ENCODE results near the gene USP36.
"Not testable (repeated sequence)": the region's sequence is repeated elsewhere in the genome, so short reads cannot be mapped to it uniquely, and the experiment has no call there.

The USP36 gene

GRCh38 chr17:78876954-78877517 is 36.4 kb upstream of the USP36 start:
- H3K4me1 Mint-ChIP-seq: peaks cover 17% of the 10 kb centered on the region
- not testable (repeated sequence) for H3K36me3 Mint-ChIP-seq, H3K27ac Mint-ChIP-seq

DNA sequence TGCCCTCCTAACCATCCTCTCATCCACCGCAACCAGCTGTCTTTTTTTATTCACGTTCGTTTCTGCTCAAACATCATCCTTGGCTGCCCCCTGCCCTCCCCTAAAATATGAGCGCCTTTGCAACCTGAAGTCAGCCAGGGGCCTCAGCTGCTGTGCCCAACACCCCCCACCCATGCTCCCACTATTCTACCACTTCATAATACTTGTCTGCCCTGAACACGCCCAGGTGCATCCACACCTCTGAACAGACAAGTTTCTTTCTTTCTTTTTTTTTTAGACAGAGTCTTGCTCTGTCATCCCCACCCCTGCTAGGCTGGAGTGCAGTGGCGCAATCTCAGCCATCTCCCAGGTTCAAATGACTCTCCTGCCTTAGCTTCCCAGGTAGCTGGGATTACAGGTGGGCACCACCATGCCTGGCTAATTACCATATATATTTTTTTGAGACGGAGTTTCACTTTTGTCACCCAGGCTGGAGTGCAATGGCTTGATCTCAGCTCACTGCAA is 35.5 kb upstream of the USP36 start:
- Mint-ChIP-seq H3K36me3 (no peaks in the 10 kb centered on the region), H3K4me3 (no peak overlapping the region), H3K27ac (no peak overlapping the region), H3K9me3 (no peaks in the 10 kb centered on the region), H3K4me1 (peaks cover 17% of the 10 kb centered on the region)
- DNase-seq (ENCODE audit: low spot score in 2 of 2) (no peak), ATAC-seq (no peak)

More at GRCh38 chr17:78876954-78877517, 36.4 kb upstream of the USP36 start:
- DNase-seq (ENCODE audit: low spot score in 2 of 2); H3K9me3 Mint-ChIP-seq; ATAC-seq; H3K4me3 Mint-ChIP-seq: not testable (repeated sequence)

GRCh38 chr17:78875363-78876093 is 34.9 kb upstream of the USP36 start:
- no peak overlapping the region for H3K4me3 Mint-ChIP-seq
- no peaks in the 10 kb centered on the region for H3K9me3 Mint-ChIP-seq
- no peaks in the 10 kb centered on the region for H3K36me3 Mint-ChIP-seq
- H3K4me1 Mint-ChIP-seq: peaks cover 17% of the 10 kb centered on the region
- DNase-seq (ENCODE audit: low spot score in 2 of 2) (no peak), ATAC-seq (no peak)
- H3K27ac Mint-ChIP-seq: no peak overlapping the region

DNA sequence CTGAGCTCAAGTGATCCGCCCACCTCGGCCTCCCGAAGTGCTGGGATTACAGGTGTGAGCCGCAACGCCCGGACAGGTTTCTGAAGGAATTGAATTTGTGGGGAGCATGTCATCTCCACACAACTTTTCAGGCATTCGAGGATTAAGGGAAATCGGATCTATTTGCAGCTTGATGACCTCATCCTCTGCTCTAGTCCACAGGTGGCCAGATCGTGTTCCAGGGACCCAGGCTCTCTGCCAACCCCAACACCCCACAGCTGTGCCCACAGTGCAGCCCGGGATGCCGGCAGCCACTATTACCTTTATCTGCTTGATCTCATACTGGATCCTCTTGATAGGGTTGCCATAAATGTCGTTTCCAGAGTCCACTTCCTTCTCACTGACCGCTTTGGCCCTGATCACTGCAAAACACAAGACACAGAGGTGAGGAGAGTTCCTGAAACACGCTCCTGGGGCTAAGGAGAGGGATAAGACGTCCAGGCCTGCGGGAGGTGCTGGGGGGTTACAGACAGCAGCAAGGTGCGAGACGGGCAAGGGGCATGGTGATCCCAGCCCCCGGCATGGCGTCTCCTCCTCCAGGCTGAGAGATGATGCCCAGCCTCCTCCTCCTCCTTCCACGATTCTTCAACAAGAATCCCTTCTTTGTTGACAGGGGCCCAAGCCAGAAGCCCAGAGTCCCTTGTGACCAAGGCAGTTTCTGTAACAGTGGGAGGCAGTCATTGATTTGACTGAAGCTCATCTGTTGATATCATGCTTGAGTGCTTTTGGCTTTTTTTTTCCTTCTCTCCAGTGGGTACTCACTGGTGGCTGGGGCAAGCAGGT is 33.1 kb upstream of the USP36 start:
- no peak overlapping the region for H3K27ac Mint-ChIP-seq
- H3K36me3 Mint-ChIP-seq: no peaks in the 10 kb centered on the region
- no peak for ATAC-seq

GRCh38 chr17:78872486-78872885 is 31.9 kb upstream of the USP36 start:
- no peak overlapping the region for H3K27ac Mint-ChIP-seq

More for the DNA sequence above, 33.1 kb upstream of the USP36 start:
- DNase-seq (ENCODE audit: low spot score in 2 of 2): no peak
- Mint-ChIP-seq H3K9me3 (no peaks in the 10 kb centered on the region), H3K4me1 (peaks cover under 1% of the 10 kb centered on the region), H3K4me3 (no peak overlapping the region)

GRCh38 chr17:78870621-78871020 is 30.0 kb upstream of the USP36 start:
- Mint-ChIP-seq H3K27ac (no peak overlapping the region), H3K36me3 (no peaks in the 10 kb centered on the region), H3K9me3 (no peaks in the 10 kb centered on the region), H3K4me3 (no peak overlapping the region), H3K4me1 (no peaks in the 10 kb centered on the region)
- no peak for ATAC-seq
- no peak for DNase-seq (ENCODE audit: low spot score in 2 of 2)

More at GRCh38 chr17:78872486-78872885, 31.9 kb upstream of the USP36 start:
- DNase-seq (ENCODE audit: low spot score in 2 of 2) (no peak), ATAC-seq (no peak)
- no peaks in the 10 kb centered on the region for H3K4me1 Mint-ChIP-seq
- no peaks in the 10 kb centered on the region for H3K9me3 Mint-ChIP-seq
- no peaks in the 10 kb centered on the region for H3K36me3 Mint-ChIP-seq
- H3K4me3 Mint-ChIP-seq: no peak overlapping the region

- Mint-ChIP-seq H3K4me1 (no peaks in the 10 kb centered on the region), H3K4me3 (no peak overlapping the region), H3K9me3 (no peaks in the 10 kb centered on the region), H3K36me3 (no peaks in the 10 kb centered on the region), H3K27ac (no peak overlapping the region)
- ATAC-seq (no peak), DNase-seq (ENCODE audit: low spot score in 2 of 2) (no peak)
Observed at GRCh38 chr17:78868391-78868790, 27.8 kb upstream of the USP36 start.

DNA sequence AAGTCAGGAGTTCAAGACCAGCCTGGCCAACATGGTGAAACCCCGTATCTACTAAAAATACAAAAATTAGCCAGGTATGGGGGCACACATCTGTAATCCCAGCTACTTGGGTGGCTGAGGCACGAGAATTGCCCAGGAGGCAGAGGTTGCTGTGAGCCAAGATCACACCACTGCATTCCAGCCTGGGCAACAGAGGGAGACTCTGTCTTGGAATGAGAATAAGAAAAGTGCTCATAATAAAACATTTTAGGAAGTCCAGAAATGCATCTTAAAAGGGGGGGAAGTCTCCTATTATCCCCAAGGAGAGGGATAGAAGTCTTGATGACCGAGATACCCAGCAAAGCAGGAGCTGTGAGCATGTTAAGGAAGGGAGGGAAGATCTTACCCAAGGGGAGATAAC is 26.4 kb upstream of the USP36 start:
- H3K27ac Mint-ChIP-seq; H3K36me3 Mint-ChIP-seq; H3K4me3 Mint-ChIP-seq; ATAC-seq; DNase-seq (ENCODE audit: low spot score in 2 of 2); H3K4me1 Mint-ChIP-seq; H3K9me3 Mint-ChIP-seq: not testable (repeated sequence)

DNA sequence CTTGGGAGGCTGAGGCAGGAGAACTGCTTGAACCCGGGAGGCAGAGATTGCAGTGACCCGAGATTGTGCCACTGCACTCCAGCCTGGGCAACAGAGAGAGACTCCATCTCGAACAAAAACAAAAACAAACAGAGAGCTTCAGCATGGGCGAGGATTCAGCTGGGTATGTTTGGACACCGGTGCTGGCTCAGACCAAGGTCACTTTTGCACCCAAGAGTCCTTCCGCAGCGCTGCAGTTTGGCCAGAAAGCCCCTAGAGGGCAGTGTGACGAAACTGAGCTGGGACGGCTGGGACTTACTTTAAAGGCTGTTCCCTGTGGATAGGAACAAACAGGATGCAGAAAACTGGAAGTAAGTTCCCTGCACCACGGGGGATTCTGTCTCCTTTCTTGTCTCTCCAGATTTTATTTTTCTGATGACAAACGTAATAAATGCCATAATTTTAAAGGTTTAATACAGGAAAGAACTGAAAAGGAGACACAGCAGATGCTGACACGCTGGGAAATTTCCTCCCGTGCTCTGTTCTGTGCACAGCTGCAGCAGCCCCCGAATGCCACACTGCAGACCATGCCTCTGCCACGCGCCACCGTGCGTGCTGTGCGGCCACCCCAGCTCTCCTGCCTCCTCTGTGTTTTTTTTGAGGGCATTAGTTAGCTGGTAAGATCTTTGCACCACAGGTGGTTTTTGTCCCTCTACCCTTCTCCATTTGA is 25.2 kb upstream of the USP36 start:
- H3K27ac Mint-ChIP-seq: no peak overlapping the region
- ATAC-seq: peak; percentile 69
- H3K36me3 Mint-ChIP-seq: no peaks in the 10 kb centered on the region
- peak; percentile 69 to 86 for DNase-seq (ENCODE audit: low spot score in 2 of 2)
- H3K9me3 Mint-ChIP-seq: no peaks in the 10 kb centered on the region
- H3K4me1 Mint-ChIP-seq: no peaks in the 10 kb centered on the region
- no peak overlapping the region for H3K4me3 Mint-ChIP-seq

DNA sequence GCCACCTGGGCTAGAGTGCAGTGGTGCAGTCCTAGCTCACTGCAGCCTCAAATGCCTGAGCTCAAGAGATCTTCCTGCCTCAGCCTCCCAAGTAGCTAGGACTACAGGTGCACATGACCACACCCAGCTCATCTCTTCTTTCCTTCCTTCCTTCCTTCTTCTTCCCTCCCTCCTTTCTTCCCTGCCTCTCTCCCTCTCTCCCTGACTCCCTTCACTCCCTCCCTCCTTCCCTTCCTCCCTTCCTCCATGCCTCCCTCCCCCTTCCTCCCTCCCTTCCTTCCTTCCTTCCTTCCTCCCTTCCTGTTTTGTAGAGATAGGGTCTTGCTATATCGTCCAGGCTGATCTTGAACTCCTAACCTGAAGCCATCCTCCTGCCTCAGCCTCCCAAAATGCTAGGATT is 23.5 kb upstream of the USP36 start:
- no peaks in the 10 kb centered on the region for H3K4me1 Mint-ChIP-seq
- no peak for ATAC-seq

GRCh38 chr17:78862073-78863023 is 21.7 kb upstream of the USP36 start:
- no peaks in the 10 kb centered on the region for H3K36me3 Mint-ChIP-seq
- DNase-seq (ENCODE audit: low spot score in 2 of 2) (no peak), ATAC-seq (no peak)
- H3K9me3 Mint-ChIP-seq: no peaks in the 10 kb centered on the region
- no peak overlapping the region for H3K4me3 Mint-ChIP-seq
- H3K4me1 Mint-ChIP-seq: no peaks in the 10 kb centered on the region
- H3K27ac Mint-ChIP-seq: no peak overlapping the region

More for the DNA sequence above, 23.5 kb upstream of the USP36 start:
- no peak overlapping the region for H3K4me3 Mint-ChIP-seq
- DNase-seq (ENCODE audit: low spot score in 2 of 2): no peak
- no peaks in the 10 kb centered on the region for H3K9me3 Mint-ChIP-seq
- no peak overlapping the region for H3K27ac Mint-ChIP-seq
- H3K36me3 Mint-ChIP-seq: no peaks in the 10 kb centered on the region

GRCh38 chr17:78861229-78861628 is 20.6 kb upstream of the USP36 start:
- no peak overlapping the region for H3K4me3 Mint-ChIP-seq
- no peaks in the 10 kb centered on the region for H3K4me1 Mint-ChIP-seq
- no peaks in the 10 kb centered on the region for H3K36me3 Mint-ChIP-seq
- ATAC-seq: no peak
- no peak for DNase-seq (ENCODE audit: low spot score in 2 of 2)
- no peak overlapping the region for H3K27ac Mint-ChIP-seq
- H3K9me3 Mint-ChIP-seq: no peaks in the 10 kb centered on the region

DNA sequence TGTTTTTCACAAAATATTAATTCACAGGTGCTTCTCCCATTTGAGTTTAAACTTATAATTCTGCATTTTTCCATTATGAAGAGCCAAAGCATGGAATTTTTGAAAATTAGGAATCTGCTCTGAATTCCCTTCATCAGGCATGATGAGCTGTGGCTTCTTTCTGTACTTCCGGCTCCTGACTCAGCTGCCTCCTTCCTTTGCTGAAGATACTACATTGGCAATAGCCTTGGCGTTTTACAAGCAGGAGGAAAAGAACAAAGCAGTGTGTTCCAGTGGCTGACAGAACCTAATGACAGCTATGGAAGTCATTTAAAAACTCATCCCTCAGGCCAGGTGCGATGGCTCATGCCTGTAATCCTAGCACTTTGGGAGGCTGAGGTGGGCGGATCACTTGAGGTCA is 18.4 kb upstream of the USP36 start:
- no peak for ATAC-seq
- H3K4me1 Mint-ChIP-seq: no peaks in the 10 kb centered on the region
- DNase-seq (ENCODE audit: low spot score in 2 of 2): no peak
- H3K4me3 Mint-ChIP-seq: no peak overlapping the region
- H3K36me3 Mint-ChIP-seq: no peaks in the 10 kb centered on the region
- no peaks in the 10 kb centered on the region for H3K9me3 Mint-ChIP-seq
- H3K27ac Mint-ChIP-seq: no peak overlapping the region

DNA sequence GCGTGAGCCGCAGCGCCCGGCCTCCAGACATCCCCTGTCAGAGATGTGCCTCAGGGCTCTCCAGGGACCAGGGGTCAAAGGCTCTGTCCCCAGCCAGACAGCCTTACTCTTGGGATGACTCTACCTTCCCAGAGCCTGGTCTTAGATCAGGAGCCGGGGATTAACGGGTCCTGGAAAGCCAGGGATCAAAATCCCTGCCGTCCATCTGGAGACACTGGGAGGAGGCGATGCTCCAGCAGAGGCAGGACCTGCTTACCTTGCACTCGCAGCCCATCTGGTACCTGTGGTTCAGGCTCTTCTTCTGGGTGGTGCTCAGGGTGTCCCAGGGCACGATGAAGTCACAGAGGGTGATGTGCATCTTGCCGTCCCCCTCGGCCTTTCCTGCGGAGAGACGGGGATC is 16.7 kb upstream of the USP36 start:
- no peaks in the 10 kb centered on the region for H3K36me3 Mint-ChIP-seq
- DNase-seq (ENCODE audit: low spot score in 2 of 2) (no peak), ATAC-seq (no peak)
- no peaks in the 10 kb centered on the region for H3K4me1 Mint-ChIP-seq
- H3K9me3 Mint-ChIP-seq: no peaks in the 10 kb centered on the region
- H3K27ac Mint-ChIP-seq: no peak overlapping the region
- no peak overlapping the region for H3K4me3 Mint-ChIP-seq
